Loucy (cell line): ENCODE measurements around the gene PANK2.

Source experiments
- CTCF ChIP-seq: fragments of 200-600 bp; sonication (generic); conservative IDR thresholded peaks from 2 replicates; pipeline ENCODE4 v1.5.1; 2014; ENCODE audit warnings: mild to moderate bottlenecking, antibody characterized with exemption, low read length
- EZH2phosphoT487 ChIP-seq: fragments of 200-600 bp; IDR thresholded peaks from 2 replicates; pipeline ENCODE4 v1.6.1; 2018; ENCODE audit warnings: antibody characterized with exemption, mild to moderate bottlenecking, moderate library complexity, borderline replicate concordance

GRCh38 chr20:3932277-3932676 lies 43.1 kb downstream of the PANK2 start:
- TF ChIP-seq CTCF (no peak), EZH2phosphoT487 (no peak)
